DMS114 treated with DMSO at 0.1 percent for 48 hours (cell line): ENCODE results near the gene TMEM176A.

Experiments used
- DNase-seq: peaks from one replicate; lab custom pipeline; 2025; ENCODE audit not compliant: unreplicated experiment; lab: John Stamatoyannopoulos, UW

Gene TMEM176A

DNA sequence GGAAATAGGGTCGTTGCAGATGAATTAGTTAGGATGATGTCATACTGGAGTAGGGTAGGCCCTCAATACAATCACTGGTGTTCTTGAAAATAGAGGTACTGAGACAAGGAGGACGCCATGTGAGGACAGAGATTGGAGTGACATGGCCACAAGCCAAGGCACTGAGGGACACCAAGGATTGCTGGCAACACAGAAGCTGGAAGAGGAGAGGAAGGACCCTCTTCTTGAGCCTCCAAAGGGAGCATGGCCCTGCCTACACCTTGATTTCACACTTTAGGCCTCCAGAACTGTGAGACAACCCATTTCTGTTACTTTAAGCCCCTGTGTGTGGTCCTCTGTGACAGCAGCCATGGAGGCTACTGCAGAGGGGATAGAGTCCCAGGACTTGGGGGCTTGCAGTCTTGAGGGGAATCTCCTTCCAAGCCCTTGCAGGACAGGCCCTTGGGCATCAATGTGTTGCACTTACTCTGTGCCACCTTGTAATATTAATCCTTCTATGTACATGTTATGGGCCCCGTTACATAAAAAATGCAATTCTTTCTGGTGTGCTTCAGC, 48.1 kb downstream of the TMEM176A start:
- no peak for DNase-seq

DNA sequence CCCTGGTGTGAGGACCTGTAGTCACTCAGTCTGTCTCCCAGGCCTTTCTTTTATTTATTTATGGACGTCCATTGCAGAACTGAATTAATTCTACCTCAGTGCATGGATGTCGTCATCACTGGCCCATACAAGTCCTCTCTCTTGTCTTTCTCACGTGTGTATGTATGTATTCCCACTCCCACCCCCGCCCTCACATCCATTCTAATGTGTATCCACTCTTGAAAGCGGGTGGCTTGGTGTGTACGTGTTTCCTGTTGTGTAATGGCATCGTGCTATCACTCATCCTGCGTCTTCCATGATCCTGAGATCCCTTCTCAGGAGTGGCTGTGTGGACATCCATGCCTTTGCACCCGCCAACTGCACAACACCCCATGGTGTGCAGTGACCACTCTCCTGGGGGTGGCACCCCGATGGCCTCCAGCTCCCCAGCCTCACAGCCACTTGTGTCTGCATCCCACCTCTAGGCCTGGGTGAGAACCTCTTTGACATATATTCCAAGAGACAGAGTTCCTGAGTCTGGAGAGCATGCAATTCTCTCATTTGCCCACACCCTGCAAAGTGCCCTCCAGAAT, 48.7 kb downstream of the TMEM176A start:
- no peak for DNase-seq

DNA sequence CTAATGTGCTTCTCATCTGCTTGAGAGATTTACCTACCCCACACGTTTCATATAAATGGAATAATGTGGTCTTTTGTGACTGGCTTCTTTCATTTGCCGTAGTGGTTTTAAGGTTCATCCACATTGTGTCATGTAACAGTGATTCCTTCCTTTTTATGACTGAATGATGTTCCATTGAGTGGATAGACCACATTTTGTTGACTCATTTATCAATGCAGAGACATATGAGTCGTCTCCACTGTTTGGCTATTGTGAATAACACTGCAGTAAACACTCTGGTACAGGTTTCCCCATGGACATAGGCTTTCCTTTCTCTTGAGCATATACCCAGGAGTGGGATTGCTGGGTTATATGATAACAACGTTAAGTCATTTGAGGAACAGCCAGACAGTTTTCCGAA, 49.7 kb downstream of the TMEM176A start:
- DNase-seq: no peak

DNA sequence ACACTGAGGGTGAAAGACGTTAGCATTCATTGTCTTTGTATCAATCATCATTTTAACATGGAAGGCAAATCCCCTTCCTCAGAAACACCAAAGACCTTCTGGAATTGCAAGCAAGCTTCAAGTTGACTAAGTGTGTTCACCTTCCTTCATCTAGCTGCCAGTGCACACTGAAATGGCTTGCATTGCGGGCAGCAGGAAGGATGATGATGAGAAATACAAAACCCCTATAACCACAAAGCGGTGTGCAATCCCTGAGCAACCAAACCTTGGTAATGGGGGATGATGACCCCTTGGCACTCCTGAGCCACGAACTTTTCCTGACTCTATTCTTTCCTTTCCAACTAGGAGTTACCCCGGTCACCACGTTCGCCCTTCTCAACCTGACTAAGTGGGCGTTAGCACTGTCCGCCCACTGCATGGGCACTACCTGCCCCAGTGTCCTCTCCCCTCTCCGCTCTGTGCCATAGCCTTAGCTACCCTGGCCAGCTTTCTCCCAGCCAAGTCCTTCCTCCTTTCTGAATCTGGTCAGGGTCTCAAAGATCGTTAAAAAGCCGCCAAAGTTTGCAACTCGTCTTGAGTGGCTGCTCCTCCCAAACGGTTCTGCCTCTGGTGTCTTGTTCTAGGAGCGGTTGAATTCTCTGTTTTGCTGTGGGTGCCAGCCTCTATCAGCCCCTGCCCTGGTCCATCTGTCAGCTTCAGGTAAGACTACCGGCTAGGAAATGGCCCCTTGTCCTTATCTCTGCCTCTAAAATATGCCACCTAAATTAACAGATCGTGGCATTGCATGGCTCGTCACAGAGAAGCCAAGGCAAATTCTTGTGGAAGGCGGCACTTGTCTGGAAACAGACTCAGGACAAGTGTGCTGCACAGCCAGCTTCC, 51.2 kb downstream of the TMEM176A start:
- DNase-seq: no peak

GRCh38 chr7:150852371-150852905, 51.9 kb downstream of the TMEM176A start, which contains the start of gene AOC1:
AOC1 (plus strand) TSS chr7:150852517; CDS start chr7:150856471, 3,954 bp downstream.
- DNase-seq: no peak

DNA sequence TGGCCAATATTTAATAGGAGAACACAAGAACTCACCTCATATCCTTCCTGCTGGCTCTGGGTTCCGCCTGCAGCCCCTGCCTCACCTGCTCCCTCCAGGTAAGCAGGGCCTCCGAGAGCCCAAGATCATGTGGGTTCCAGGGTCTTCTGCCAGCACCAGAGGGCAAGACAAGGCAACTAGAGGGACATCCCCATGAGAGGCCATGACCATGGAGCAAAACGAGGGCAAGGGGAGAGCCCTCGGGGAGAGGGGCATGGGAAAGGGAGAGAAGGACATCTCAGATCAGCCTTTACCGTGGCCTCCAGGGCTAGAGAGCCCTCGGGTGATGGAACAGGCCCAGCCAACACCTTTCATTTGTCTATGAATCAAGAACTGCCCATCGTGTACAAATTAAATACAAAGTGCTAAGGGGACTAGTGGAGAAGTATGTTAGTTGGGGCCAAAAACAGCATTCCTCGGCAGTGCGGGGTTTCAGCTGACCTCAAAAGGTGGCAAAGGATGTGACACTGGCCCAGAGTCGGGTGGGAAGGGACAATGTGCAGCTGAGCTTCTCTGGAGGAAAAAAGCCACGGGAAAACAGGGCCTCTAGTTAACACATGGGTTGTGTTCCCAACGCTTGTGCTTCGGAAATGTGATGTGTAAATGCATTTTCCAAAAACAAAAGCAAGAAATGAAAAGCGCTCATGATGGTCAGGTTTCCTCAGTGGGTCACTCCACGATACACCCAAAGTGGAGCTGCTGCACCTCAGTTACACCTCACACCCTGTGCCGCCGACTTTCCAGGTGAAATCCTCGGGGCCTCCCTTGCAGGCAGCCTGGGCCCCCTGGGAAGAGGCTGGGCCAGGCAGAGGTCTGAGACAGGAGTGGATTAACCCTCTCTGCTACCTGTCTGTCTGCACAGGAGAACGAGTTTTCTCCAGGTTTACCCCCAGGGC, 53.8 kb downstream of the TMEM176A start:
- no peak for DNase-seq
